Raji (cell line): ENCODE measurements around the gene ATP2A3.
A peak's percentile ranks its signal among the peaks of the same experiment; 100 is the strongest.

Experiments
- POLR2A ChIP-seq: IDR thresholded peaks from 2 replicates; pipeline ENCODE4 v1.6.1; 2011; ENCODE audit warnings: low read depth, low read length, control low read depth; ENCODE audit not compliant: insufficient read depth

ATP2A3 gene

GRCh38 chr17:3964203-3965117 is at the start of gene ATP2A3:
Gene ATP2A3, minus strand, starts transcription at chr17:3964437. Its CDS starts 146 bp downstream, at chr17:3964291.
- TF ChIP-seq POLR2A = peak; percentile 81

GRCh38 chr17:4010754-4011153 is 46.5 kb upstream of the ATP2A3 start:
- no peak for TF ChIP-seq POLR2A

GRCh38 chr17:4009186-4009785 is 45.0 kb upstream of the ATP2A3 start:
- no peak for TF ChIP-seq POLR2A

- no peak for TF ChIP-seq POLR2A
Observed at GRCh38 chr17:4008441-4009185, 44.4 kb upstream of the ATP2A3 start.

- TF ChIP-seq POLR2A = no peak
Observed at GRCh38 chr17:4008082-4008435, 43.8 kb upstream of the ATP2A3 start.

- TF ChIP-seq POLR2A = no peak
Observed at GRCh38 chr17:4007346-4008081, 43.3 kb upstream of the ATP2A3 start.

- no peak for TF ChIP-seq POLR2A
Observed at GRCh38 chr17:4006745-4007211, 42.5 kb upstream of the ATP2A3 start.

- TF ChIP-seq POLR2A = no peak
Observed at GRCh38 chr17:4006165-4006589, 41.9 kb upstream of the ATP2A3 start.

GRCh38 chr17:4005296-4006164 is 41.3 kb upstream of the ATP2A3 start:
- TF ChIP-seq POLR2A = no peak

- no peak for TF ChIP-seq POLR2A
Observed at GRCh38 chr17:4004517-4005295, 40.5 kb upstream of the ATP2A3 start.

- TF ChIP-seq POLR2A = no peak
Observed at GRCh38 chr17:4003501-4004421, 39.5 kb upstream of the ATP2A3 start.

GRCh38 chr17:4003131-4003500 is 38.9 kb upstream of the ATP2A3 start:
- no peak for TF ChIP-seq POLR2A
